IgD-negative memory B cell (primary cell): ENCODE measurements around the gene FLT3LG. TPM values are rescaled to one million over a fixed set of nuclear protein-coding genes. Genes with fewer than 3 reads are reported as not detected.

Experiments used
- H3K27ac Mint-ChIP-seq, 3 donors: one replicate each; pipeline ENCODE4 v1.8.0; 2020 to 2022; ENCODE audit warnings: mild to moderate bottlenecking in 3 of 3, mixed read lengths in 3 of 3, moderate library complexity in 1 of 3
- H3K27me3 Mint-ChIP-seq: one replicate; pipeline ENCODE4 v1.8.0; 2021; ENCODE audit warnings: mixed read lengths
- H3K36me3 Mint-ChIP-seq: one replicate; pipeline ENCODE4 v1.8.0; 2020; ENCODE audit warnings: mild to moderate bottlenecking, mixed read lengths
- H3K4me1 Mint-ChIP-seq, 3 donors: one replicate each; pipeline ENCODE4 v1.8.0; 2020 to 2022; ENCODE audit warnings: mixed read lengths in 3 of 3, mild to moderate bottlenecking in 1 of 3
- H3K4me3 Mint-ChIP-seq, 4 donors: one replicate each; pipeline ENCODE4 v1.8.0; 2020 to 2022; ENCODE audit warnings: mild to moderate bottlenecking in 4 of 4, mixed read lengths in 4 of 4, moderate library complexity in 3 of 4
- H3K9me3 Mint-ChIP-seq, 3 donors: one replicate each; pipeline ENCODE4 v1.8.0; 2020 to 2021; ENCODE audit warnings: mixed read lengths in 3 of 3, mild to moderate bottlenecking in 1 of 3
- polyA plus RNA-seq: library from polyadenylated mRNA; unstranded; fragments of 300-500 nt; fragmentation: Illumina TruSeq; gene quantifications from one replicate; pipeline ENCODE4 v1.2.3, GENCODE V29; 2021

Gene FLT3LG
- polyA plus RNA-seq, 1 donor from 2014 or later, result 24.3 TPM

GRCh38 chr19:49496574-49497008 lies 22.6 kb downstream of the FLT3LG start:
- Mint-ChIP-seq H3K9me3 (no peaks in the 10 kb centered on the region), H3K27ac (peak overlapping the region; percentile 92 to 98 (median 98)), H3K4me3 (peak overlapping the region; percentile 86 to 99 (median 99)), H3K27me3 (peaks cover 2% of the 10 kb centered on the region), H3K36me3 (peaks cover 19% of the 10 kb centered on the region), H3K4me1 (peaks cover 16 to 33% (median 28%) of the 10 kb centered on the region in 3 donors)

- H3K27me3 Mint-ChIP-seq, result peaks cover 2% of the 10 kb centered on the region
- H3K9me3 Mint-ChIP-seq, result no peaks in the 10 kb centered on the region
- peak overlapping the region; percentile 92 to 98 (median 98) for H3K27ac Mint-ChIP-seq
- peaks cover 18 to 34% (median 31%) of the 10 kb centered on the region in 3 donors for H3K4me1 Mint-ChIP-seq
- peak overlapping the region; percentile 86 to 99 (median 99) for H3K4me3 Mint-ChIP-seq
- H3K36me3 Mint-ChIP-seq, result peaks cover 18% of the 10 kb centered on the region
Observed at GRCh38 chr19:49497047-49497788, 23.2 kb downstream of the FLT3LG start.

GRCh38 chr19:49497789-49498103 lies 23.7 kb downstream of the FLT3LG start:
- H3K27ac Mint-ChIP-seq, result peak overlapping the region; percentile 92 to 99 (median 98)
- peak overlapping the region; percentile 86 to 99 (median 99) for H3K4me3 Mint-ChIP-seq
- H3K36me3 Mint-ChIP-seq, result peaks cover 15% of the 10 kb centered on the region
- no peaks in the 10 kb centered on the region for H3K9me3 Mint-ChIP-seq
- H3K4me1 Mint-ChIP-seq, result peaks cover 18 to 37% (median 33%) of the 10 kb centered on the region in 3 donors
- peaks cover 2% of the 10 kb centered on the region for H3K27me3 Mint-ChIP-seq

- peak overlapping the region; percentile 92 to 99 (median 98) for H3K27ac Mint-ChIP-seq
- H3K27me3 Mint-ChIP-seq, result peaks cover 2% of the 10 kb centered on the region
- H3K4me1 Mint-ChIP-seq, result peaks cover 20 to 36% (median 34%) of the 10 kb centered on the region in 3 donors
- peaks cover 11% of the 10 kb centered on the region for H3K36me3 Mint-ChIP-seq
- H3K4me3 Mint-ChIP-seq, result peak overlapping the region; percentile 86 to 99 (median 99)
- no peaks in the 10 kb centered on the region for H3K9me3 Mint-ChIP-seq
Observed at GRCh38 chr19:49498475-49498874, 24.5 kb downstream of the FLT3LG start.

- H3K27ac Mint-ChIP-seq, result peak overlapping the region; percentile 92 to 99 (median 98)
- H3K9me3 Mint-ChIP-seq, result no peaks in the 10 kb centered on the region
- H3K36me3 Mint-ChIP-seq, result peaks cover 11% of the 10 kb centered on the region
- peaks cover 2% of the 10 kb centered on the region for H3K27me3 Mint-ChIP-seq
- peak overlapping the region; percentile 86 to 99 (median 99) for H3K4me3 Mint-ChIP-seq
- H3K4me1 Mint-ChIP-seq, result peaks cover 20 to 36% (median 32%) of the 10 kb centered on the region in 3 donors
Observed at GRCh38 chr19:49499030-49499670, 25.1 kb downstream of the FLT3LG start.

GRCh38 chr19:49502866-49503581 lies 29.0 kb downstream of the FLT3LG start:
- peak overlapping the region; percentile 92 to 99 (median 98) for H3K27ac Mint-ChIP-seq
- no peaks in the 10 kb centered on the region for H3K9me3 Mint-ChIP-seq
- peaks cover 17 to 28% (median 23%) of the 10 kb centered on the region in 3 donors for H3K4me1 Mint-ChIP-seq
- no peaks in the 10 kb centered on the region for H3K27me3 Mint-ChIP-seq
- peaks cover 9% of the 10 kb centered on the region for H3K36me3 Mint-ChIP-seq
- peak overlapping the region in 2 of 4 donors; percentile 68 to 86 for H3K4me3 Mint-ChIP-seq

- H3K27ac Mint-ChIP-seq, result peak overlapping the region; percentile 81 to 92 (median 81)
- H3K4me3 Mint-ChIP-seq, result peak overlapping the region in 1 of 4 donors; percentile 86
- no peaks in the 10 kb centered on the region for H3K9me3 Mint-ChIP-seq
- peaks cover 7% of the 10 kb centered on the region for H3K36me3 Mint-ChIP-seq
- peaks cover 17 to 24% (median 22%) of the 10 kb centered on the region in 3 donors for H3K4me1 Mint-ChIP-seq
- no peaks in the 10 kb centered on the region for H3K27me3 Mint-ChIP-seq
Observed at GRCh38 chr19:49503582-49503962, 29.6 kb downstream of the FLT3LG start.

- Mint-ChIP-seq H3K4me1 (peaks cover 19 to 25% (median 24%) of the 10 kb centered on the region in 3 donors), H3K27ac (peak overlapping the region in 1 of 3 donors; percentile 94), H3K9me3 (no peaks in the 10 kb centered on the region), H3K4me3 (peak overlapping the region in 1 of 4 donors; percentile 86), H3K27me3 (peaks cover 2% of the 10 kb centered on the region), H3K36me3 (peaks cover 2% of the 10 kb centered on the region)
Observed at GRCh38 chr19:49506575-49507105, 32.6 kb downstream of the FLT3LG start.

- Mint-ChIP-seq H3K4me3 (no peak overlapping the region), H3K4me1 (peaks cover 19 to 23% (median 22%) of the 10 kb centered on the region in 3 donors), H3K9me3 (no peaks in the 10 kb centered on the region), H3K27me3 (peaks cover 2% of the 10 kb centered on the region), H3K27ac (peak overlapping the region in 1 of 3 donors; percentile 39), H3K36me3 (peaks cover 3% of the 10 kb centered on the region)
Observed at GRCh38 chr19:49507803-49508494, 33.9 kb downstream of the FLT3LG start.

GRCh38 chr19:49512970-49513745 lies 39.1 kb downstream of the FLT3LG start:
- Mint-ChIP-seq H3K9me3 (no peaks in the 10 kb centered on the region), H3K4me3 (peak overlapping the region; percentile 43 to 91 (median 84)), H3K27me3 (peaks cover 2% of the 10 kb centered on the region), H3K36me3 (peaks cover 3% of the 10 kb centered on the region), H3K4me1 (peaks cover 20 to 26% (median 21%) of the 10 kb centered on the region in 3 donors), H3K27ac (peak overlapping the region in 2 of 3 donors; percentile 59 to 90)

GRCh38 chr19:49513746-49514118 lies 39.7 kb downstream of the FLT3LG start:
- Mint-ChIP-seq H3K27ac (peak overlapping the region in 1 of 3 donors; percentile 90), H3K36me3 (peaks cover 3% of the 10 kb centered on the region), H3K4me3 (peak overlapping the region; percentile 43 to 91 (median 84)), H3K9me3 (no peaks in the 10 kb centered on the region), H3K27me3 (peaks cover 2% of the 10 kb centered on the region), H3K4me1 (peaks cover 20 to 26% (median 21%) of the 10 kb centered on the region in 3 donors)

GRCh38 chr19:49514151-49514550 lies 40.1 kb downstream of the FLT3LG start:
- Mint-ChIP-seq H3K9me3 (no peaks in the 10 kb centered on the region), H3K4me3 (peak overlapping the region; percentile 34 to 91 (median 63)), H3K4me1 (peaks cover 21 to 26% (median 21%) of the 10 kb centered on the region in 3 donors), H3K27me3 (peaks cover 2% of the 10 kb centered on the region), H3K36me3 (peaks cover 3% of the 10 kb centered on the region), H3K27ac (peak overlapping the region in 1 of 3 donors; percentile 59)

- peak overlapping the region in 3 of 4 donors; percentile 40 to 76 (median 60) for H3K4me3 Mint-ChIP-seq
- peaks cover 2% of the 10 kb centered on the region for H3K27me3 Mint-ChIP-seq
- H3K4me1 Mint-ChIP-seq, result peaks cover 21 to 25% (median 23%) of the 10 kb centered on the region in 3 donors
- H3K27ac Mint-ChIP-seq, result peak overlapping the region in 2 of 3 donors; percentile 3 to 39
- H3K9me3 Mint-ChIP-seq, result no peaks in the 10 kb centered on the region
- H3K36me3 Mint-ChIP-seq, result peaks cover 6% of the 10 kb centered on the region
Observed at GRCh38 chr19:49515767-49516166, 41.8 kb downstream of the FLT3LG start.
